Adrenal gland (tissue), 12 donors: ENCODE results near the gene MAGI2. TPM values are rescaled to one million over a fixed set of nuclear protein-coding genes. Genes with fewer than 3 reads are reported as not detected.

Source experiments
- DNase-seq, 7 donors: peaks; one replicate each; pipeline ENCODE4 v3.0.0-alpha.2; 2019 to 2020
- H3K27ac ChIP-seq, 5 donors: fragments of 200-600 bp; sonication (generic) in 4 of 5; 1 replicate in 3 of 5; 2 replicates in 2 of 5; pipeline versions ENCODE4 v1.5.1 to v1.8.0; 2016 to 2020; ENCODE audit warnings: mild to moderate bottlenecking in 1 of 5
- H3K27me3 ChIP-seq: fragments of 200-600 bp; 2 replicates; pipeline ENCODE4 v1.8.0; 2021
- H3K36me3 ChIP-seq, 2 donors: fragments of 200-600 bp; replicated peaks in 1 of 2; 1 replicate in 1 of 2; 2 replicates in 1 of 2; pipeline versions ENCODE4 v1.5.1 to v1.8.0; 2018 to 2022
- H3K4me1 ChIP-seq, 2 donors: fragments of 200-600 bp; replicated peaks in 1 of 2; 1 replicate in 1 of 2; 2 replicates in 1 of 2; pipeline versions ENCODE4 v1.5.1 to v1.8.0; 2018 to 2021
- H3K4me3 ChIP-seq, 4 donors: fragments of 200-600 bp; sonication (generic) in 3 of 4; one replicate each; pipeline ENCODE4 v1.5.1; 2016 to 2018
- H3K9me3 ChIP-seq, 3 donors: fragments of 200-600 bp; sonication (generic) in 1 of 3; replicated peaks in 1 of 3; 1 replicate in 2 of 3; 2 replicates in 1 of 3; pipeline versions ENCODE4 v1.5.1 to v1.8.0; 2016 to 2021
- CTCF ChIP-seq, 6 experiments: fragments of 450-650 bp in 4 of 6; fragments of 200-600 bp in 2 of 6; sonication (generic) in 1 of 6; IDR thresholded peaks; 1 replicate in 5 of 6; 2 replicates in 1 of 6; pipeline versions ENCODE4 v1.5.1 to v1.8.0; 2016 to 2021; ENCODE audit warnings: antibody characterized with exemption in 6 of 6, mild to moderate bottlenecking in 2 of 6, moderate library complexity in 1 of 6
- POLR2A ChIP-seq, 2 donors: fragments of 450-650 bp; IDR thresholded peaks; one replicate each; pipeline ENCODE4 v1.6.1; 2017; ENCODE audit warnings: antibody characterized with exemption in 2 of 2, mild to moderate bottlenecking in 2 of 2, moderate library complexity in 1 of 2
- WGBS, 4 donors: extraction: QIAGEN DNeasy Blood & Tissue Kit in 2 of 4; methylation state at CpG; one replicate each; pipeline versions ENCODE4 v1.1.5 to v1.1.7; 2013 to 2017; 5-methylcytosine and 5-hydroxymethylcytosine counted together
- intact Hi-C, 2 donors: fragments of 100-400 bp; cut with DNase I; formaldehyde crosslinking; loops; one replicate each; pipeline versions ENCODE4 v1.14.1 to v1.15.0; 2022 to 2023
- polyA plus RNA-seq, 3 donors: library from polyadenylated mRNA; stranded (reverse); fragments of 200-250 nt in 2 of 3; fragments of 350-450 nt in 1 of 3; fragmentation: Illumina TruSeq in 1 of 3; extraction: RNeasy Lipid Tissue Mini Kit (QIAGEN cat#74804) in 1 of 3; gene quantifications; one replicate each; pipeline ENCODE4 v1.2.3, GENCODE V29; 2013 to 2014
- total RNA-seq, 9 donors: library from RNA; depleted of rRNA in 4 of 9; stranded (reverse); fragments of >200 nt in 4 of 9; fragments of 120-200 nt in 1 of 9; fragmentation: NEBNext Ultra II Directional in 1 of 9; extraction: Animal tissue kit (Norgen Biotek cat#: 25700) in 1 of 9; gene quantifications; one replicate each; pipeline versions ENCODE4 v1.1.0 to v1.2.4, GENCODE V29; 2013 to 2023
- donor health status: healthy with polysubstance abuse.
- donor health status: Bipolar disorder and iron deficiency.
- donor health status: DM: yes; HTN: yes; CAD: no.
- donor health status: DM: no; HTN: no; CAD: no.
- donor health status: DM: no; HTN: no; CAD: no.
- donor health status: DM: yes; HTN: yes; CAD: no.

MAGI2 gene
- total and polyA plus RNA-seq, 12 donors, result 3.2 to 37.1 (median 17.1) TPM

GRCh38 chr7:78189762-78190161 is 1263.7 kb downstream of the MAGI2 start:
- TF ChIP-seq CTCF (IDR thresholded peaks at IDR 0.05) (no peak), POLR2A (IDR thresholded peaks at IDR 0.05) (no peak)
- no peaks in the 10 kb centered on the region for H3K27me3 ChIP-seq
- no peaks in the 10 kb centered on the region for H3K4me1 ChIP-seq
- H3K27ac ChIP-seq, result no peak overlapping the region
- H3K9me3 ChIP-seq, result no peaks in the 10 kb centered on the region
- H3K36me3 ChIP-seq, result no peaks in the 10 kb centered on the region
- DNase-seq, result peak in 2 of 7 donors; percentile 17 to 42
- intact Hi-C loops, result no loop called here
- H3K4me3 ChIP-seq, result no peak overlapping the region

GRCh38 chr7:78185149-78185745 is 1268.2 kb downstream of the MAGI2 start:
- TF ChIP-seq POLR2A (IDR thresholded peaks at IDR 0.05), result no peak

GRCh38 chr7:78184299-78184698 is 1269.2 kb downstream of the MAGI2 start:
- 92 to 100% (median 95%) methylated on average over 1 of the region's 1 CpG for WGBS, 4 donors
- Histone ChIP-seq H3K9me3 (no peaks in the 10 kb centered on the region), H3K4me3 (no peak overlapping the region), H3K36me3 (no peaks in the 10 kb centered on the region), H3K27ac (no peak overlapping the region), H3K4me1 (no peaks in the 10 kb centered on the region), H3K27me3 (no peaks in the 10 kb centered on the region)
- TF ChIP-seq CTCF (IDR thresholded peaks at IDR 0.05), result no peak
- no peak for TF ChIP-seq POLR2A (IDR thresholded peaks at IDR 0.05)
- no peak for DNase-seq
- intact Hi-C loops, result no loop called here

More at GRCh38 chr7:78185149-78185745, 1268.2 kb downstream of the MAGI2 start:
- no peaks in the 10 kb centered on the region for H3K36me3 ChIP-seq
- no peaks in the 10 kb centered on the region for H3K27me3 ChIP-seq
- no peaks in the 10 kb centered on the region for H3K9me3 ChIP-seq
- H3K4me1 ChIP-seq, result no peaks in the 10 kb centered on the region
- no peak overlapping the region for H3K27ac ChIP-seq
- no peak for DNase-seq
- intact Hi-C loops, result no loop called here
- no peak overlapping the region for H3K4me3 ChIP-seq
- 84 to 91% (median 86%) methylated on average over 4 of the region's 4 CpGs for WGBS, 4 donors

GRCh38 chr7:78179827-78180477 is 1273.5 kb downstream of the MAGI2 start:
- 90 to 96% (median 94%) methylated on average over 4 of the region's 4 CpGs for WGBS, 4 donors
- no peak for DNase-seq
- no peak for TF ChIP-seq POLR2A (IDR thresholded peaks at IDR 0.05)
- TF ChIP-seq CTCF (IDR thresholded peaks at IDR 0.05), result no peak
- no peaks in the 10 kb centered on the region for H3K27me3 ChIP-seq
- peaks cover 3 to 8% of the 10 kb centered on the region in 2 donors for H3K4me1 ChIP-seq
- H3K36me3 ChIP-seq, result no peaks in the 10 kb centered on the region
- intact Hi-C loops, result no loop called here
- H3K9me3 ChIP-seq, result no peaks in the 10 kb centered on the region
- H3K27ac ChIP-seq, result no peak overlapping the region
- H3K4me3 ChIP-seq, result no peak overlapping the region

GRCh38 chr7:78179211-78179610 is 1274.3 kb downstream of the MAGI2 start:
- no peak for TF ChIP-seq POLR2A (IDR thresholded peaks at IDR 0.05)
- no peak for TF ChIP-seq CTCF (IDR thresholded peaks at IDR 0.05)
- no peak for DNase-seq
- Histone ChIP-seq H3K4me1 (peaks cover 3 to 9% of the 10 kb centered on the region in 2 donors), H3K27me3 (no peaks in the 10 kb centered on the region), H3K27ac (no peak overlapping the region), H3K4me3 (no peak overlapping the region), H3K36me3 (no peaks in the 10 kb centered on the region), H3K9me3 (no peaks in the 10 kb centered on the region)
- 80 to 91% (median 83%) methylated on average over 5 of the region's 5 CpGs for WGBS, 4 donors
- intact Hi-C loops, result no loop called here
